ENCODE data around the gene TOPBP1. TPM values are rescaled to one million over a fixed set of nuclear protein-coding genes. Genes with fewer than 3 reads are reported as not detected.

Gene TOPBP1
- total RNA-seq, 1 donor, result 51.4 TPM

GRCh38 chr3:133643611-133644010, 18.1 kb downstream of the TOPBP1 start:
- H3K4me3 ChIP-seq (ENCODE audit: low read depth, low read length), result no peak overlapping the region
- DNase-seq (ENCODE audit: low read depth), result peak; percentile 6
- no peak for TF ChIP-seq CTCF (IDR thresholded peaks at IDR 0.05; ENCODE audit: insufficient read depth, low read depth, low read length)

- DNase-seq (ENCODE audit: low read depth), result no peak
- no peak for TF ChIP-seq CTCF (IDR thresholded peaks at IDR 0.05; ENCODE audit: insufficient read depth, low read depth, low read length)
- no peak overlapping the region for H3K4me3 ChIP-seq (ENCODE audit: low read depth, low read length)
Observed at GRCh38 chr3:133641254-133641653, 20.5 kb downstream of the TOPBP1 start.

DNA sequence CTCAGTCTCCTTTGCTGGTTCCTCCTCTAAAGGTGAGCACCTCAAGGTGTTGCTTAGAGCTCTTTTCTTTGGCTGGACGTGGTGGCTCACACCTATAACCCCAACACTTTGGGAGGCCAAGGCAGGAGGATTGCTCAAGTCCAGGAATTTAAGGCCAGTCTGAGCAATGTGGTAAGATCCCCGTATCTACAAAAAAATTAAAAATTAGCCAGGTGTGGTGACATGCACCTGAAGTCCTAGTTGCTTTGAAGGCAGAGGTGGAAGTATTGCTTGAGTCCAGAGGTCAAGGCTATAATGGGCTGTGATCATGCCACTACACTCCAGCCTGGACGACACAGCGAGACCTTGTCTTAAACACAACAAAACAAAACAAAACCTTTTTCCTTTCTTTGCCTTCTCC, 28.3 kb downstream of the TOPBP1 start:
- H3K4me3 ChIP-seq (ENCODE audit: low read depth, low read length), result no peak overlapping the region
- TF ChIP-seq CTCF (IDR thresholded peaks at IDR 0.05; ENCODE audit: insufficient read depth, low read depth, low read length), result no peak
- DNase-seq (ENCODE audit: low read depth), result no peak

DNA sequence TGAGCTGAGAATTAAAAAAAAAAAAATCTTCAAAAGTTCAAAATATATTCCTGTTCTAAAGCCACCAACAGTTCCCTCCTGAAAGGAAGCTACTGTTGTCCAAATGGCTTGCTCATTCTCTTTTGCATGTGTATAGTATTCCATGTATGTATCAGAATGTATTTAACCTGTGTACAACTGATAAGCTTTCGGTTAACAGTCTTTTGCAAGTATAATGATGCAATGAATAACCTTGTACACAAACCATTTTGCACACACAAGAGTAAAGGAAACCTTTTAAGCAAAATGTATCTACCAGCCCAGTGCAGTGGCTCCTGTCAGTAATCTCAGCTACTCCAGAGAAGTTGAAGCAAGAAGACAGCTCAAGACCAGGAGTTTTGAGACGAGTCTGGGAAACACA, 32.6 kb downstream of the TOPBP1 start:
- no peak for TF ChIP-seq CTCF (IDR thresholded peaks at IDR 0.05; ENCODE audit: insufficient read depth, low read depth, low read length)
- DNase-seq (ENCODE audit: low read depth), result no peak
- no peak overlapping the region for H3K4me3 ChIP-seq (ENCODE audit: low read depth, low read length)

GRCh38 chr3:133627789-133628188, 34.0 kb downstream of the TOPBP1 start:
- DNase-seq (ENCODE audit: low read depth), result no peak
- no peak overlapping the region for H3K4me3 ChIP-seq (ENCODE audit: low read depth, low read length)

DNA sequence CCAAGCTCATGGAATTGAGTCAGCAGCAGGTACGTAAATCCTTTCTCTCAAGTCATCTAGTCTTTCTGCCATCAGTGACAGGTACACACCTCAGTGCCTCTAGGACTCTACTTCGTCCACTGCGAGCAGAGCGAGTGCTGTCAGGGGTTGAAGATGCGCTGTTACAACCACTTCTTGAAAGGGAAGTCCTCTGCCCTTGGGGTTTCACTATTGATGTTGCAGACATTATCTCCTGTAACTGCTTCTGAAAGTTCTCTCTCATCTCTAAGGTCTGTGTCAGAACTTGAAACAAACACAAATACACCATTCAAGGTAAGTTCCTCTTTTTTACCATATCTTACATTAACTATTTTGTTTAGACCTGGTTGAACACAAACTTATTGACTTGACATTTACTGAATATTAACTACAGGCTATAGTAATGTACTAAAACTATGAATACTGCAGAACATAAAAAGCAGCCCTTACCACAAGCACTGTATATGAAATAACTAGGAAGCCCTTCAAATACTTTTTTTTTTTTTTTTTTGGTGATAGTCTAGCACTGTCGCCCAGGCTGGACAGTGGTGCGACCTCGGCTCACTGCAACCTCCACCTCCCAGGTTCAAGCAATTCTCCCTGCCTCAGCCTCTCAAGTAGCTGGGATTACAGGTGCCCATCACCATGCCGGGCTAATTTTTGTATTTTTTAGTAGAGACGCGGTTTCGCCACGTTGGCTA, 41.5 kb downstream of the TOPBP1 start:
- no peak for TF ChIP-seq CTCF (IDR thresholded peaks at IDR 0.05; ENCODE audit: insufficient read depth, low read depth, low read length)
- no peak for DNase-seq (ENCODE audit: low read depth)
- H3K4me3 ChIP-seq (ENCODE audit: low read depth, low read length), result no peak overlapping the region

More at GRCh38 chr3:133627789-133628188, 34.0 kb downstream of the TOPBP1 start:
- no peak for TF ChIP-seq CTCF (IDR thresholded peaks at IDR 0.05; ENCODE audit: insufficient read depth, low read depth, low read length)

DNA sequence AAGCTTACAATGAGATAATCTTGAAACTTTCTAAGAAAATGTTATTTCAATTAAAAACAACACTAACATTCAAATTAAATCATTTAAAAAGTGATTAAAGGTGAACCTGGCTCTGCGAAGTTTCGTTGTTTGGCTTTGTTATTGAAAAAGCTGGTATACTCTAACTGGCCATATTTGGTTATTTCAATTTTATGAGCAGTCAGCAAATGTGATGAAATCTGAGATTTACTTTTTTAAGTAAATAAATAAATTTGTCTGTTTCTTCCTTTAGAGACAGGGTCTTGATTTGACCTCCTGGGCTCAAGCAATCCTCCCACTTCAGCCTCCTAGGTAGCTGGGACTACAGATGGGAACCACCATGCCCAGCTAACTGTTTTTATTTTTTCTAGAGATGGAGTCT, 50.2 kb downstream of the TOPBP1 start:
- no peak overlapping the region for H3K4me3 ChIP-seq (ENCODE audit: low read depth, low read length)
- DNase-seq (ENCODE audit: low read depth), result no peak
- TF ChIP-seq CTCF (IDR thresholded peaks at IDR 0.05; ENCODE audit: insufficient read depth, low read depth, low read length), result no peak

Measured in fibroblast of villous mesenchyme (primary cell).